H1 (cell line): ENCODE results near the gene BTRC. TPM values are rescaled to one million over a fixed set of nuclear protein-coding genes. Genes with fewer than 3 reads are reported as not detected.

Experiments
- CHD1 ChIP-seq: IDR thresholded peaks from 2 replicates; pipeline ENCODE4 v1.6.1; 2012; ENCODE audit warnings: low read depth, low read length, improper control_type of control experiment
- EP300 ChIP-seq, 2 experiments: IDR thresholded peaks; 1 replicate in 1 of 2; 2 replicates in 1 of 2; pipeline ENCODE4 v1.6.1; 2011 to 2012; ENCODE audit warnings: low read depth in 2 of 2, low read length in 2 of 2, mild to moderate bottlenecking in 2 of 2, borderline replicate concordance in 1 of 2, inconsistent platforms in 1 of 2, moderate library complexity in 1 of 2
- JUND ChIP-seq: IDR thresholded peaks from 2 replicates; pipeline ENCODE4 v1.6.1; 2011; ENCODE audit warnings: mild to moderate bottlenecking, improper control_type of control experiment, low read length
- NANOG ChIP-seq: IDR thresholded peaks from 2 replicates; pipeline ENCODE4 v1.6.1; 2011; ENCODE audit warnings: low read length, low read depth, mild to moderate bottlenecking, inconsistent platforms; ENCODE audit not compliant: insufficient read depth, poor library complexity, severe bottlenecking
- SP1 ChIP-seq: IDR thresholded peaks from 2 replicates; pipeline ENCODE4 v1.6.1; 2011; ENCODE audit warnings: low read depth, low read length
- polyA plus RNA-seq, 7 experiments: library from polyadenylated mRNA; depleted of rRNA in 3 of 7; stranded (reverse) in 5 of 7; unstranded in 2 of 7; fragments of >200 nt in 5 of 7; fragments of 200-250 nt in 2 of 7; gene quantifications; 1 replicate in 5 of 7; 2 replicates in 1 of 7; 4 replicates in 1 of 7; pipeline versions ENCODE4 v1.2.1 to v1.2.3, GENCODE V29; 2011 to 2013; ENCODE audit warnings: missing spikeins in 2 of 7, mixed read lengths in 2 of 7
- total RNA-seq: library from RNA; stranded (reverse); fragmentation: NEBNext Ultra II Directional; extraction: Animal tissue kit (Norgen Biotek cat#: 25700); gene quantifications from 2 replicates; pipeline ENCODE4 v1.2.1, GENCODE V29; 2021

Gene BTRC
- total and polyA plus RNA-seq, 2 of the 8 experiments (the other 6 are each of a cell fraction or from before 2014, with no cell fraction given) = 9.9 to 24.7 TPM

GRCh38 chr10:101484175-101484745 is 130.3 kb downstream of the BTRC start (continued):
- TF ChIP-seq NANOG = no peak
- no peak for TF ChIP-seq CHD1
- no peak for TF ChIP-seq EP300 (IDR thresholded peaks at IDR 0.05; ENCODE audit: borderline replicate concordance in 1 of 2, low read depth in 2 of 2, low read length in 2 of 2)
- no peak for TF ChIP-seq SP1
- no peak for TF ChIP-seq JUND
